ENCODE data around the gene FSD2.
A peak's percentile ranks its signal among the peaks of the same experiment; 100 is the strongest.

Gene FSD2

DNA sequence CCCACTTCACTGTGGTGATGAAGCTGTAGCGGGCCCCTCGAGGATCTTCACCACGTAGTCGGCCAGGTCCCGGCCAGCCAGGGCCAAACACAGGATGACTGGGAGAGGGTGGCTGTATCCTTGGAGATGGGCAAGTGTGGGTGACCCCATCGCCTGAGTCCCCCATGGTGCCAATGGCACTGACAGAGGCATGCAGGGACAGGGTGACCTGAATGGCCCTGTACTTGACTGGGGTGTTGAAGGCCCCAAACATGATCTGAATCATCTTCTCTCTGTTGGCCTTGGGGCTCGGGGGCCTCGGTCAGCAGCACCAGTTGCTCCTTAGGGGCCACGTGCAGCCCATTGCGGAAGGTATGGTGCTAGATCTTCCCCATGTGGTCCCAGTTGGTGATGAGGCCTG lies 79.1 kb downstream of the FSD2 start:
- TF ChIP-seq CTCF (IDR thresholded peaks at IDR 0.05; ENCODE audit: insufficient read depth, low read length, missing control alignments), result no peak
- DNase-seq (ENCODE audit: low read depth, low spot score), result no peak
- no peak overlapping the region for H3K4me3 ChIP-seq (ENCODE audit: low read depth, low read length)
- CTCF ChIA-PET, result no interaction called here
- POLR2A ChIA-PET, result no interaction called here

DNA sequence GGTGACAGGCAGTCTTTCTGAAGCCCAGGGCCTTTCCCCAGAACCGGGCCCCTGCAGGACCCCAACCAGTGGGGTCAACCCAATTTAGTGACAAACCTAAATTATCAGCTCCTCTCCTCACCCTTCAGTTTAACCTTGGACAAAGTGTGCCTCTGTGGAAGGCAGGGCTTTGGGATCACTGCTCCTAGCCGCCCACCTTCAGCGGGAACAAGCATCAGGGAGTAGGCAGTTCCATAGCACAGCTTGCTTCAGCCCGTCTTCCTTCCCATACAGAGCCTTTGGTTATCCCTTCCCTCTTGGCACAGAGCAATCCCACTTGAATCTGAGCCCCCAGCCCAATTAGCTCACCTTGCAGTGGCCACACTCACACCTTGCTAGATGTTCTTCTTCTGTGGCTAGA lies 90.9 kb downstream of the FSD2 start:
- ChIA-PET POLR2A (no interaction called here), CTCF (no interaction called here)
- no peak for DNase-seq (ENCODE audit: low read depth, low spot score)
- TF ChIP-seq CTCF (IDR thresholded peaks at IDR 0.05; ENCODE audit: insufficient read depth, low read length, missing control alignments), result no peak
- H3K4me3 ChIP-seq (ENCODE audit: low read depth, low read length), result no peak overlapping the region

GRCh38 chr15:82714016-82714415 lies 91.9 kb downstream of the FSD2 start:
- ChIA-PET CTCF (no interaction called here), POLR2A (no interaction called here)
- TF ChIP-seq CTCF (IDR thresholded peaks at IDR 0.05; ENCODE audit: insufficient read depth, low read length, missing control alignments), result no peak
- no peak overlapping the region for H3K4me3 ChIP-seq (ENCODE audit: low read depth, low read length)
- DNase-seq (ENCODE audit: low read depth, low spot score), result no peak

DNA sequence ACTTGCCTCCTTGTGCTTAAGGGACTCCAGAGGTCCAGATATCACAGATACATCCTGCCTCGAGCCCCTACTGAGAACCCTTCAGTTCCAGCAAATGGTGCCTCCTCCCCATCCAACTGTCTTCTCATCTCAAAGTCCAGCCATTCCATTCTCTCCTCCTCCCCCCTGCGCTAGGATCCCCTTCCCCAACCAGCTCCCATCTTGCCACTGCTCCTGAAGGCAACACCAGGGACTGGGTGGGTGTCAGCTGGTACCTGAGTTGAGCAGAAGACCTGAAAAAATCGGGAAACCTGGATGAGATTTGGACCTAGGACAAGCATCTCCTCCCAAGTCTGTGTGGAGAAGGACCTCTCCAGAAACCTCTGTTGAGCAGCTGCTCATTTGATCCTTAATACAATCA lies 93.8 kb downstream of the FSD2 start:
- ChIA-PET POLR2A (no interaction called here), CTCF (no interaction called here)
- H3K4me3 ChIP-seq (ENCODE audit: low read depth, low read length), result no peak overlapping the region
- no peak for DNase-seq (ENCODE audit: low read depth, low spot score)
- TF ChIP-seq CTCF (IDR thresholded peaks at IDR 0.05; ENCODE audit: insufficient read depth, low read length, missing control alignments), result no peak

- ChIA-PET POLR2A (no interaction called here), CTCF (no interaction called here)
- DNase-seq (ENCODE audit: low read depth, low spot score), result no peak
- TF ChIP-seq CTCF (IDR thresholded peaks at IDR 0.05; ENCODE audit: insufficient read depth, low read length, missing control alignments), result no peak
- H3K4me3 ChIP-seq (ENCODE audit: low read depth, low read length), result no peak overlapping the region
These were observed 94.9 kb downstream of the FSD2 start for GRCh38 chr15:82710926-82711490.

DNA sequence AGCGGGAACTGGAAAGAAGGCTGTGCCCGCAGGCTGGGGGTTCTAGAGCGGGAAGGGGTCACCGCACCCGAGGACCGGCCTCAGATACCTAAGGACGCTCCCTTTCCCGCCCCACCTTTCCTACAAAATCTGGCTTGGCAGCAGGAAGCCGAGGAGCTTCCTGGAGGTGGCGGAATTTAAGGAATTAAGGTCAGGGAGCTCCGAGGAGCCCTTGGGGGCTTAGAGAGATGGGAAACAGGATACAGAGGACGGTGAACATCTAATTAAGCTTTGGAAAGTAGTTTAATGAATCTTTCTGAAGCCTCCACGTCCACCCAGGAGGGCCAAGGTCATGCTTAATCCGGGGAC lies 95.7 kb downstream of the FSD2 start:
- peak overlapping the region; percentile 64 for H3K4me3 ChIP-seq (ENCODE audit: low read depth, low read length)
- CTCF ChIA-PET, result no interaction called here
- no peak for DNase-seq (ENCODE audit: low read depth, low spot score)
- POLR2A ChIA-PET, result no interaction called here
- TF ChIP-seq CTCF (IDR thresholded peaks at IDR 0.05; ENCODE audit: insufficient read depth, low read length, missing control alignments), result no peak

All from AG04449 (cell line).